Measurements from ENCODE around the gene CDK19.

GRCh38 chr6:110761371-110761770 is 53.9 kb downstream of the CDK19 start:
- no peak for TF ChIP-seq ESRRG (CRISPR knock-in tag; IDR thresholded peaks at IDR 0.05)
- TF ChIP-seq TOX (CRISPR knock-in tag; IDR thresholded peaks at IDR 0.05; ENCODE audit: borderline replicate concordance) = no peak
- TF ChIP-seq TSHZ2 (CRISPR knock-in tag; IDR thresholded peaks at IDR 0.05) = no peak
- TF ChIP-seq GLIS3 (CRISPR knock-in tag; IDR thresholded peaks at IDR 0.05) = no peak
- no peak for TF ChIP-seq ZC3H10 (CRISPR knock-in tag; IDR thresholded peaks at IDR 0.05)
- no peak for TF ChIP-seq TCF4 (CRISPR knock-in tag; IDR thresholded peaks at IDR 0.05; ENCODE audit: borderline replicate concordance)
- no peak for TF ChIP-seq ZNF70 (CRISPR knock-in tag; IDR thresholded peaks at IDR 0.05)
